ENCODE data around the gene CABLES1.

GRCh38 chr18:23227726-23228070 is 92.4 kb downstream of the CABLES1 start:
- TF ChIP-seq SP1 (IDR thresholded peaks at IDR 0.05; ENCODE audit: low read depth, low read length) (no peak), CTCF (IDR thresholded peaks at IDR 0.05; ENCODE audit: control extremely low read depth in 1 of 3, insufficient read depth in 1 of 3, low read depth in 1 of 3, low read length in 3 of 3) (no peak), ZNF274 (IDR thresholded peaks at IDR 0.05; ENCODE audit: borderline replicate concordance, extremely low read depth, low read length) (no peak), POLR2A (IDR thresholded peaks at IDR 0.05; ENCODE audit: control extremely low read depth in 1 of 2, low read depth in 2 of 2, low read length in 2 of 2) (no peak), KDM1A (IDR thresholded peaks at IDR 0.05; ENCODE audit: borderline replicate concordance, low read length) (no peak), EZH2 (IDR thresholded peaks at IDR 0.05; ENCODE audit: low read depth, low read length, severe bottlenecking) (no peak), RAD21 (IDR thresholded peaks at IDR 0.05 in 1 of 2, conservative IDR thresholded peaks at IDR 0.05 in 1 of 2; ENCODE audit: low read depth in 2 of 2, low read length in 2 of 2) (no peak), YY1 (IDR thresholded peaks at IDR 0.05; ENCODE audit: low read depth, low read length) (no peak), POLR2AphosphoS5 (IDR thresholded peaks at IDR 0.05; ENCODE audit: low read depth, low read length) (no peak), EP300 (IDR thresholded peaks at IDR 0.05; ENCODE audit: borderline replicate concordance in 1 of 2, low read depth in 2 of 2, low read length in 2 of 2) (no peak)
